GM18526 (cell line): ENCODE results near the gene RELB.
A peak's percentile ranks its signal among the peaks of the same experiment; 100 is the strongest.

Experiments
- POLR2A ChIP-seq: IDR thresholded peaks from 3 replicates; pipeline ENCODE4 v1.6.1; 2011; ENCODE audit not compliant: insufficient read length; ENCODE audit errors: extremely low read depth

The RELB gene, protein sequence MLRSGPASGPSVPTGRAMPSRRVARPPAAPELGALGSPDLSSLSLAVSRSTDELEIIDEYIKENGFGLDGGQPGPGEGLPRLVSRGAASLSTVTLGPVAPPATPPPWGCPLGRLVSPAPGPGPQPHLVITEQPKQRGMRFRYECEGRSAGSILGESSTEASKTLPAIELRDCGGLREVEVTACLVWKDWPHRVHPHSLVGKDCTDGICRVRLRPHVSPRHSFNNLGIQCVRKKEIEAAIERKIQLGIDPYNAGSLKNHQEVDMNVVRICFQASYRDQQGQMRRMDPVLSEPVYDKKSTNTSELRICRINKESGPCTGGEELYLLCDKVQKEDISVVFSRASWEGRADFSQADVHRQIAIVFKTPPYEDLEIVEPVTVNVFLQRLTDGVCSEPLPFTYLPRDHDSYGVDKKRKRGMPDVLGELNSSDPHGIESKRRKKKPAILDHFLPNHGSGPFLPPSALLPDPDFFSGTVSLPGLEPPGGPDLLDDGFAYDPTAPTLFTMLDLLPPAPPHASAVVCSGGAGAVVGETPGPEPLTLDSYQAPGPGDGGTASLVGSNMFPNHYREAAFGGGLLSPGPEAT

DNA sequence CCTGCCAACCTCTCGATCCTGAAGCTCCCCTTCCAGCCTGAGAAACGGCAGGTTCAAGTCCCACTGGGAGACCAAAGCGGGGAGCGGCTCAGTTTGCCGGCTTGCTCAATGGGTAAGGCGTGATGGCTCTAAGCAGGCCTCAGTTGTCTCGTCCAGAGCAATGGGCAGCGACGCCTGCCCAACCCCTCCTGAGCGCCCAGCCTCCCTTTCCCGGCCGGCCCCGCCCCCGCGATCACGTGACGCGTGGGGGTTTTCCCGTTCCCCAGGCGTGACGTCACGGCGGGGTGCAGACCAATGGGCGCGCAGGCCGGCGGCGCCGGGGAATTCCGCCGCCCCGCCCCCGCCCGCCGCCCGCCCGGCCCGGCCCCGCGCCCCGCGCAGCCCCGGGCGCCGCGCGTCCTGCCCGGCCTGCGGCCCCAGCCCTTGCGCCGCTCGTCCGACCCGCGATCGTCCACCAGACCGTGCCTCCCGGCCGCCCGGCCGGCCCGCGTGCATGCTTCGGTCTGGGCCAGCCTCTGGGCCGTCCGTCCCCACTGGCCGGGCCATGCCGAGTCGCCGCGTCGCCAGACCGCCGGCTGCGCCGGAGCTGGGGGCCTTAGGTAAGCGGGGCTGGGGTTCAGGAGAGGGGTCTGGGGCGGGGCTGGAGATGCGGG lies at the start of gene RELB:
Gene RELB, plus strand, starts transcription at position 378 of the 653 bp plus-strand sequence. Its CDS starts 116 bp downstream, at position 494.
- no peak for TF ChIP-seq POLR2A

DNA sequence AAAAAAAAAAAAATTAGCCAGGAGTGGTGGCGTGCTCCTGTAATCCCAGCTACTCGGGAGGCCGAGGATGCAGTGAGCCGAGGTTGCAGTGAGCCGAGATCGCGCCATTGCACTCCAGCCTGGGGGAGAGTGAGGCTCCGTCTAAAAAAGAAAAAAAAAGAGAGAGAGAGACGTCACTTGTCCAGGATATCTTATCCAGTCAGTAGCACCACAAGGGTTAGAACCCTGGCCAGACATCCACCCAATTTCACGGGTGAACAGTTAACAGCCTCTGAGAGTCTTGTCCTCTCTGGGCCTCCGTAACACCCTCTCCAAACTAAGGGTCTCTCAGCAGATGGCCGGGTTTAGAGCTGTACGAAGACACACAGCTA lies 47.0 kb upstream of the RELB start:
- no peak for TF ChIP-seq POLR2A

DNA sequence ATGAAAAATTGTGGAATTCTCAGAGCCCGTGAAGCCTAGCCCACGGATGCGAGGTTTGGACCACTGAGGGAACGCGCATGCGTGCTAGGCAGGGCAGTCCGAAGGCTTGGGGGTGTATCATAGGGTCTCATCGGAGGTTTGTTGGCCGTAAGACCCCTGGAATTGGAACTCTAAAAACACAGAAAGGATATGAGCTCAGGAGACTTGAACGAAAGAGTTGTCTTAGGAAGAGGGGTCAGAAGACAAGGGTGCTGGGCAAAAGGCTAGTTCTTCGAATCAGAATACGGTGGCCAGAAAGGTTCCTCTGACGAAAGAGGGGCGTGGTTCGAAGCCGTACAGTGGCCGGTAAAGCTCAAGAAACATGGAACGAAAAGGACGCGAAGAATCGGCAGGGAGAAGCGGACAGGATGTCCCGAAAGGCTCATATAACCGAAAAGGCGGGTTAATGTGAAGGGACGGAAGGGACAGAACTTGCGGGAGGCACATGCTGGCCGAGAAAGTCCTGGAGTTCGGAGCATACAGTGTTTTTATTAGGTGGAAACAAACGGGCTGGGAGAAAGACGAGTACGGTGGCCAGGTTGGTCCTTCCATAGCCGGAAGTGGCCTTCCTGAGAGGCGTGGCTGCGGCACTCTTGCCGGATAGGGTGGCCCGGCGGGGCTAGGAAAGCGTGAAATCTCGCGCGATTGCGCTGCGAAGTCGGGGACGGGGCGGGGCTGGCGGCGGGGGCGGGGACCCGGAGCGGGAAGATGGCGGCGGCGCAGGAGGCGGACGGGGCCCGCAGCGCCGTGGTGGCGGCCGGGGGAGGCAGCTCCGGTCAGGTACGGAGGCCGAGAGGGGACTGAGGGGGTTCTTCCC lies 46.4 kb upstream of the RELB start, which contains the start of gene CLPTM1:
Gene CLPTM1, plus strand, starts transcription at position 732 of the 856 bp plus-strand sequence. Its CDS starts 16 bp downstream, at position 748.
- TF ChIP-seq POLR2A, result peak; percentile 87

DNA sequence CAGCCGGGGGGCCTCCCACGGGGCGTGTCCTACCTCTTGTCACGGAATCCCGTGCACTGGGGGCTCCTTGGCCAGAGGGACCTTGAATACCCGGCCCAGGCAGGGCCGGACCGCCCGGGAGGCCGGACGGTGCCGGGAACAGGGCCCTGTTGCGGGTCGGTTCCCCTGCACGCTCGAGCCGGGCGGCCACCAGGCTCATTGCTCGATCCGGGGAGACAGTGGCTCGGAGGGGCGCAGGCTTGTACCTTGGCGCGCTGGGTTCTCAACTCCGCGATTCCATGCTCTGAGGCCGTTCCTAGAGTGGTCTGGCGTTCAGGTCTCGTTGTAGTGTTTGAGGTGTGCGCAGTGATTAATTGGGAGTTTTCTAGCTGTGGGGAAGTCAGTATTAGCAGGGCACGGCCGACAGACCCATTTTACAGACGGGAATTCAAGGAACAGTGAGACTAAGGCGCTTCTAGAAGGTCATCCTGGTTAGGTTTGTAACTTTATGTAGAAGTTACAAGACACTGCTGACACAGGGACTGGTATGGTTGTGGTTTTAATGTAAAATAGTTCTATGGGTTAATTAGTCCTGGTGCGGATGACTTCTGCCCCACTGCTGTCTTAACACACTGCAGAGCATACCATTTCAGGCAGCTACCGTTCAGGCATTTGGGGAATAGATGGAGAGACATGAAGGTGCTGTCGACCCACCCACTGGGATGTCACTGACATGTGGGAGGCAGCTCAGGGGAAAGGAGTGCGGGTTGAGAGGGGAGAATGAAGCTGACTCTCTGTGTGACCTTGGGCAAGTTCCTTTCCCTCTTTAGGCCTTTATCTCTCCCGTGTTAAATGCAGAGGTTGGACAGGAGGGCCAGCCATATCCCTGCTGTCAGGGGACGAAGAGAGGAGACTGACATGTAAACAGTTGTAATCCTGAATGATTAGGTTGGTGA lies 45.5 kb upstream of the RELB start:
- TF ChIP-seq POLR2A, result no peak

DNA sequence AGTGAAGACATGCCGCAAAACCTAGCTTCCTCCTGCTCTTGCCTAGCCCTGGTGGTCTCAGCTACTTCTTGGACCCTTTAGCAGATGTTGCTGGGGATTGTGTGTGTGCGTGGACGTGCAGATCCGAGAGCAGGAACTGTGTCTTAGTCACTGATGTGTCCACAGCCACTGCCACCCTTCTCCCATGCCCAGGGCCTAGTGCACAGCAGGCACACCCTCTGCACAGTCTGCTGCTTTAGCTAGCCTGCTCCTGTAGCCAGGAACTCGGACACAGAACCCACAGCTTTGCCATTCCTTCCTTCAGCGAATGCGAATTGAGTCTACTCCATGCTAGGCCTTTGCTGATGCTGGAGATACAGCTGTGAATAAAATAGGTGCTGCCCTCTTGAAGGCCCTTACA lies 43.7 kb upstream of the RELB start:
- no peak for TF ChIP-seq POLR2A

DNA sequence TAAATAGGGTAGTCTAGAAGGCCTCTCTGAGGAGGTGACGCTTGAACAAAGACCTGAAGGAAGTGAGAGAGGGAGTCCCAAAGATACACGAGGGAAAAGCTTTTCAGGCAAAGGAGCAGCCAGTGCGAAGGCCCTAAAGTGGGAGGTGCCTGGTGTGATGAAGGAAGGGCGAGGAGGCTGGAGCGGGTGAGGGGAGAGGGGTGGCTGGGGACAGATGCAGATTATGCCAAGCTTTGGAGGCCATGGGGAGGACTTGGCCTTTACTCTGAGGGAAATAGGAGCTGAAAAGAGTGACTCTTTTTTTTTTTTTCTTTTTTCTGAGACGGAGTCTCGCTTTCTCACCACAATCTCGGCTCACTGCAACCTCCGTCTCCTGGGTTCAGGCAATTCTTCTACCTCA lies 43.2 kb upstream of the RELB start:
- TF ChIP-seq POLR2A, result no peak

DNA sequence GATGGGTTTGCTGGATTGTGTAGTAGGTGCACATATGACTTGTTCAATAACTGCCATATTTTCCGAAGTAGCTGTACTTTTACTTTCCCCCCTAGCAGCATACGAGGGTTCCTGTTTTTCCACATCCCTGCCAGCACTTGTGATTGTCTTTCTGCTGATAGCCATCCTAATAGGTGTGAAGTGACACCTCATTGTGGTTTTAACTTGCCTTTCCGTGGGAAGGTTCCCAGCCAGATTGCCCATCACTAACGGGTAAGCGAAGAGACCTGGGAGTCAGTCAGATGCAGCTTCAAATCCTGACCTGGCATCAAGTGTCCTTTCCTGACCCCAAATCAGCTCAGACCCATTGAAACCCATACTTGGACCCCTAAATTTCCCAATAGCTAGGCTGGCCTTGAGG lies 41.6 kb upstream of the RELB start:
- no peak for TF ChIP-seq POLR2A

DNA sequence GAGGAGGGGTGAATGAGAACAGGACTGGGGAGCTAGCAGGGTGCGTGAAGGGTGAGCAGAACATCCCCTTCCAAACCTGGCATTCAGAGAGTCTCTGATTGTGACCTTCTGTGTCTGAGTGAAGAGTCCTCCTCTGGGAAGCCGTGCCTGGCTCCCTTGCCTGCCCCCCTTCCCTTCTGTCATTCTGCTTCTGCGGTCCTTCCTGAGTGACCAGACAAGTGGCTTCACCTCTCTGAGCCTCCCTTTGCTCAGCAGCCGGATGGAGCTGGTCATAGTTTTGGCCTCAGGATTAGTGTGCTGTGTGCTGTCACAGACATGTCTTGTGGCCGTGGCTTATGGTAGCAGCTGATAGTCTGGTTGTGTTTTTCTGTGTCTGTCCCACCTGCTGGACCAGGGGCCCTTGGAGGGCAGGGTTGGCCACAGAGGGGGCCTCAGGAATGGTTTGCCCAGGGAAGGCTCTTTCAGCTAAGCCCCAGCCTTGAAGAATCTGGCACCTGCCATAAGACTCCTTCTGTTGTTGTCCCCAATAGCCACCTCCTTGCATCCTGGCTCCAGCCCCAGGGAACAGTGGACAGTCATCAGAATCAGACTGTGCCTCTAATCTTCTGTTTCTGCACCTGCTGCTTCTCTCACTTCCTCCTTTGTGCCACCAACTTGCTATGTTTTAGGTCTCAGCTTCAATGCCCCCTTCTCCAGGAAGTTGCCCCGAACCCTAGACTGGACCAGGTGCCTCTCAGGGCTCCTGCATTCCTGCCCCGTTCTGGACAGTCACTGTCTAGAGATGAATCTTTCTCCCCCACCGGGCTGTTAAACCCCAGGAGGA lies 40.1 kb upstream of the RELB start:
- TF ChIP-seq POLR2A, result no peak

DNA sequence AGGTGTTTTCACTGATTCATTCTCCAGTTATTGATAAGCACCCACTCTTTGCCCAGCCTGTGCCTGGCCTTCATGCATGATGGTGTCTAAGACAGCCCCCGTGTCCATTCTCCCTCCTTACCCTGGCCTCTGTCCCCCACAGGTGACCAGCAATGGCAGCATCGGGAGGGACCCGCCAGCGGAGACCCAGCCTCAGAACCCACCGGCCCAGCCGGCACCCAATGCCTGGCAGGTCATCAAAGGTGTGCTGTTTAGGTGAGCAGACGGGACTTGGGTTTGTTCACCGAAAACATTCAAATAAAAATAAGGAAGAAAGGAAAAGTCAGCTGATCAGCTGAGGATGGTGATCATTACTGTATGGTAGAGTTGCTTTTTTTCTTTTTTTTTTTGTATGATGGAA lies 39.4 kb upstream of the RELB start:
- no peak for TF ChIP-seq POLR2A

DNA sequence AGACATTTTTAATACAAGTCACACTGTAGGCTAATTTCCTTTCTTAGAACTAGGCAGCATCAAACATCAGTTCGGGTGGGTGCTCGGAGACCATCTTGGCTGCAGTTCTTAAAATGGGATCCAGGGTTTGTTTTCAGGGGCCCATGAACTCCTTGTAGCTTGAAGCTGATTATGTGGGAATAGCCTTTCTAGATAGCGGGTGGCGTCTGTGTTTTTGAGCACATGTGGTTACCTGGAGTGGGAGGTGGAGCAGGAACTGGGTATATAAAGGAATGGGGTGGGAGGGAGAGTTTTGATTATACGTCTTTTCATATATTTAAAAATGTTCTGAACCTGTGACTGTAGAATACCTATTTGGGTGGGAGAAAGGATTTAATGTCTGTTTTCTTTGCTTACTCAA lies 33.1 kb upstream of the RELB start:
- no peak for TF ChIP-seq POLR2A

DNA sequence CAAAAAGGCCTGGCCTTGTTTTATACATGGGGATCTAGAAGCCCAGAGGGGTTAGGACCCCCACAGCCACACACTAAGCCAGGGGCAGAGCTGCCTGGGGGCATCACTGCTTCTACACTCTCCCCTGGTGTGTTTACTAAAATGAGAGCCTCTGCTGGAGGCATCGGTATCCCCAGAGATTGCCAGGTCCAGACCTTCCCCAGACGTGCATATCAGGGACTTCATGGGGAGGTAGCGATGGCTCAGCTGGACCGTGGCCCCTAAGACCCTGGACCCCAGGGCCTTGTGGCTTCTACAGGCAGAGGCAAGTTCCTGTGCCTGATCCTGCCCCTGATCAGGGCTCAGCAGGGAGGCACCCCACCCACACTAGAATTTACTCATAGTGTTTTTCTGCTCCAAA lies 32.6 kb upstream of the RELB start:
- no peak for TF ChIP-seq POLR2A

DNA sequence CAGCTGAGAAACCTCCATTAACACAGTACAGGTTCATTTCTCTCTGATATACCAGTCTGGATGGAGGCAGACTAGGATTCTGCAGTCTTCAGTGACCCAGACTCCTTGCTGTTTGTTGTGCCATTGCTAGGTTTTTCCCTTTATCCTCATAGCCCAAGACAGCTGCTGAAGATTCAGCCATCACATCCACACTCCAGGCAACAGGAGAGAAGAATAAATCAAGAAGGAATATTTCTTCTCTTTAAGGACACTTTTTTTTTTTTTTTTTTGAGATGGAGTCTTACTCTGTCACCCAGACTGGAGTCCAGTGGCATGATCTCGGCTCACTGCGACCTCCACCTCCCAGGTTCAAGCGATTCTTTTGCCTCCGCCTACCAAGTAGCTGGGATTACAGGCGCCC lies 31.8 kb upstream of the RELB start:
- no peak for TF ChIP-seq POLR2A

DNA sequence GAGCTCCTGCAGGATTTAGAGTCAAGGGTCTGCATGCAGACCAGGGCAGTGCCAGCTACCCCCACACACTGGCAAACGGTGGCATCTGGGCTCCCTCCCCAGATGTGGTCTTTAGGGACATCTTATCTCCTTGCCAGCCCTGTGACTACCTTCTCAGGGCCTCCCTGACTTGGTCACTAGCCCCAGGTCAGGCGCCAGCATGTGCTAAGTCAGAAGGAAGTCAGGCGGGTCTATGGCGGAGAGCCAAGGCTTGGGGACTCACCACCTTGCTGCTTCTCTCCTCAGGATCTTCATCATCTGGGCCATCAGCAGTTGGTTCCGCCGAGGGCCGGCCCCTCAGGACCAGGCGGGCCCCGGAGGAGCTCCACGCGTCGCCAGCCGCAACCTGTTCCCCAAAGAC lies 28.5 kb upstream of the RELB start:
- TF ChIP-seq POLR2A, result no peak

DNA sequence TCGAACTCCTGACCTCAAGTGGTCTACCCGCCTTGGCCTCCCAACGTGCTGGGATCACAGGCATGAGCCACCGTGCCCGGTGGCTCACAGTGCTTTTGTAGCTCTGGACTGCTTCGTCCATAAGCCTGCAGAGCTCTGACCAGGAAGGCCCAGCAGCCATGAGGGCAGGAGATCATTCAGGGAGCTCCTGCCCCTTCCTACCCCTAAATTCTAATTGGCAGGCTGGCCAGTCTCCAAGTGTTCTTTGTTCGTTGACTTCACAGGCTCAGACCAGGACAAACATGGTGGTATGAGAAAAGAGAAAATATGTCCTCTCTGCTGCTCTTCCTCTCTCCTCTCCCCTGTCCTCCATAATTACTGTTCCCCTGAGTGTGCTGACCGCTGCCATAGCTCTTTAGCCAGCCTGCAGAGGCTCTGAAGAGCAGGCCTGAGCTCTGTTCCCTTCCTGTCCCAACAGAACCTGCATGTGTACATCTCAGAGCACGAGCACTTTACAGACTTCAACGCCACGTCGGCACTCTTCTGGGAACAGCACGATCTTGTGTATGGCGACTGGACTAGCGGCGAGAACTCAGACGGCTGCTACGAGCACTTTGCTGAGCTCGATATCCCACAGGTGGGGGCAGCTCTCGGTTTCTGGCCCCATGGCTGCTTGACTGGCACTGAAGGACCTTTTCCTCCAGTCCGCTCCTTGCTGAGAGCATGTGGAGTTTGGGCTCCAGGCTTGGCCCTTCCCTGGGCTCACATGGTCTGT lies 27.1 kb upstream of the RELB start:
- no peak for TF ChIP-seq POLR2A
